GM19468 (cell line): Measurements from ENCODE around the gene KLHL36.
A peak's percentile ranks its signal among the peaks of the same experiment; 100 is the strongest.
"Not testable (repeated sequence)": the region's sequence is repeated elsewhere in the genome, so short reads cannot be mapped to it uniquely, and the experiment has no call there.

Experiments used
- ATAC-seq: cut with Tn5 transposase; IDR thresholded peaks from one replicate; pipeline ENCODE4 v1.9.1; 2021; ENCODE audit warnings: mild to moderate bottlenecking, moderate library complexity, moderate number of reproducible peaks; ENCODE audit not compliant: unreplicated experiment; ENCODE audit errors: extremely low read depth

Gene KLHL36

DNA sequence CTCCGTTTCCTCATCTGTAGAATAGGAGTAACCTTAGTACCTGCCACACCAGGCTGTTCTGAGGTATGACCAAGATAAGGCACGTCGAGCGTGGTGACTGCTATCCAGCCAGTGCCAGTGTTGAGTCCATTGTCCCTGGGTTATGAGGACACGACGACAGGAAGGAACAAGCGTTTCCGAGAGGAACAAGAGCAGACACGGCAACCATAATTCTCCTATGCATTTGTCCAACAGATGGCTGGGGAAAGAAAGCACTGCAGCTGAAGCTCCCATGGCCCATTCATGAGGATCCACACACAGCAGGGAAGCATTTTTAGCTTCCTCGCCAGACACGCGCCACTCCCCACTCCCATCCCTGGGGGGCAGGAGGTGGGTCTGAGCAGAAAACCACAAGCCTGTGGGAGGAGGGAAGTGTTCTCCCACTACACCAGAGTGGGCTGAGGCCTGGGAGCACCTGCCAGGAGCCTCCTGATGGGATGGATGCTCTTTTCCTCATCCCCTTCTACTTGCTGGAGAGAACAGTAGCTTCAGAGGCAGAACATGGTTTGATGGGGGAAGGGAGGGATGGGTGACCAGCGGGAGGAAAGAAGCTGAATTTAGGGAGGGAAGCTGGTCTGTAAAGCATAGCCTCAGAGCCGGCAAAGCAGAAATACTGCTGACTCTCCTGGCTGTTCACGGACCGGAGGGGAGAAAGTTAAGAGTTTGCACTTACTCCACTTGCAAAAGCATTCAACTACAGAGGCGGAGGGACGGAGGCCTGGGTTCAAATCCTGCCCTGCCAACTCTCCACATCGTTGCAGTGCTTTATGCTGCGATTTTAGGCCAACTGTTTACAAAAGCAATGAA, 33.1 kb upstream of the KLHL36 start:
- ATAC-seq, result no peak

DNA sequence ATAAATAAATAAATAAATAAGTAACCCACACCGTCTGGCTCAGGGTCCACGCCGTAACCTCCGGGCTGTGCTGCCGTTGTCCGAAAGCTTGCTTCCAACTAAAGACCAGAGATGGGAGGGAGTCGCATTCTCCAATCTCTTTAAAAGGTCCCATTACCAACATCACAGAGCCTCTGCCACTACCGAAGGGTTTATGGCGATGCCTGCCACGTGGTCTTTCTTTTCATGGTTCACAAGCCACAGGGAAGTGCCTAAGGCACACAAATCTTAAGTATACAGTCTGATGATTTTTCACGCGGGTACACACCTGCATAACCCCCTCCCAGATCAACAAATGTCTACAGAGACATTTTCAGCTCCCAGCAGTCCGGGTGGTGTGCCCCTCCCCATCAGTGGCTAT, 31.8 kb upstream of the KLHL36 start:
- ATAC-seq, result no peak

- ATAC-seq, result no peak
Observed at GRCh38 chr16:84617041-84617790, 31.1 kb upstream of the KLHL36 start.

GRCh38 chr16:84617791-84618580, 30.3 kb upstream of the KLHL36 start, which contains the start of gene COTL1:
Gene COTL1 (minus strand): TSS chr16:84618078. CDS start chr16:84617914, 164 bp downstream.
- ATAC-seq, result peak; percentile 64

GRCh38 chr16:84618581-84619460, 29.5 kb upstream of the KLHL36 start:
- no peak for ATAC-seq

DNA sequence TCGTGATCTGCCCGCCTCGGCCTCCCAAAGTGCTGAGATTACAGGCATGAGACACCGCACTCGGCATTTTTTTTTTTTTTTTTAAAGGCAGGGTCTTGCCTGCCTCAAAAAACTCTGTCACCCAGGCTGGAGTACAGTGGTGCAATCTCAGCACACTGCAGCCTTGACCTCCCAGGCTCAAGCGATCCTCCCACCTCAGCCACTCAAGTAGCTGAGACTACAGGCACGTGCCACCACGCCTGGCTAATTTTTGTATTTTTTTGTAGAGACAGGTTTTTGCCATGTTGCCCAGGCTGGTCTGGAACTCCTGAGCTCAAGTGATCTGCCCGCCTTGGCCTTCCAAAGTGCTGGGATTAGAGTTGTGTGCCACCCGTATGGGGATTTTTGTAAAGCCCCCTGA, 27.4 kb upstream of the KLHL36 start:
- not testable (repeated sequence) for ATAC-seq

DNA sequence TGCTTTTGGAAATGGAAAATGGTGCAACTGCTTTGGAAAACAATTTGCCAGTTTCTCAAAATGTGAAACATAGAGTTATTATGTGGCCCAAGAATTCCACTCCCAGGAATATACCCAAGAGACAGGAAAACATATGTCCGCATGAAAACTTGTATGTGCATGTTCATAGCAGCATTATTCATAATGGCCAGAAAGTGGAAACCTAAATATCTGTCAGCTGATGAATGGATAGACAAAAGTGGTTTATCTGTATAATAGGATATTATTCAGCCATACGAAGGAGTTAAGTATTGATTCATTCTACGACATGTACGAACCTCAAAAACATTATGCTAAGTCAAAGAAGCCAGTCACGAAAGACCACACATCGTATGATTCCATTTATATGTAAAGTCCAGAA, 22.8 kb upstream of the KLHL36 start:
- no peak for ATAC-seq

GRCh38 chr16:84628226-84628731, 20.0 kb upstream of the KLHL36 start:
- ATAC-seq, result no peak

DNA sequence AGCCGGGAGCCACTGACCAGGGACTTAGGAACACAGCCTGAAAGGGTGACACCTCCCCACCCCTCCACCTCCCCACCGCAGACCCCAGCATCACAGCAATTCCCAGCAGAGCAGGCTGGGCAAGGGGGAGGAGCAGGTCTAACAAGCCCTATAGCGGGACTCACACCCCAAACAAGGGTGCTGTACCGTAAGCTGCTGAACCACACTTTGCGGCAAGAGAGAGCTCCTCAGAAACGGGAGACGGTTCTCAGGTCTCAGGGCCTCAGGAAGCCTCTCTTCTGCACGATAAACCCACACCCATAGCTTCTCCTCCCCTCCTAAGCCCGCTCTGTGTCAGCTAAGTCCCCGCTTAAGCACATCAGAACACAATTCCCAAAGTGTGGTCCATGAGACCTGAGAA, 18.7 kb upstream of the KLHL36 start:
- no peak for ATAC-seq

DNA sequence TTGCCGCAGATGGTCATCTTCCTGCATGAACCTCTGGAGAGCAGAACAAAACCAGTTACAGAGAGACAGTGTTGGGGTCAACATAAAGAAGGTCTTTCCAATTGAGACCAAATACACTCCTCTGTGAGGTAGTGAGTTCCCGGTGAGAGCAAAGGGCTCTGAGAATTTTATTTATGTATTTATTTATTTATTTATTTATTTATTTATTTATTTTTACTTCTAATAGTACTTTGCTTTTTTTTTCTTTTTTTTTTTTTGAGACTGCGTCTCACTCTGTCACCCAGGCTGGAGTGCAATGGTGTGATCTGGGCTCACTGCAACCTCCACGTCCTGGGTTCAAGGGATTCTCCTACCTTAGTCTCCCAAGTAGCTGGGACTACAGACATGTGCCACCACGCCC, 18.3 kb upstream of the KLHL36 start:
- no peak for ATAC-seq

GRCh38 chr16:84630446-84631152, 17.7 kb upstream of the KLHL36 start:
- no peak for ATAC-seq

- ATAC-seq, result no peak
Observed at GRCh38 chr16:84631153-84631466, 17.2 kb upstream of the KLHL36 start.

- ATAC-seq, result no peak
Observed at GRCh38 chr16:84631886-84632285, 16.4 kb upstream of the KLHL36 start.

DNA sequence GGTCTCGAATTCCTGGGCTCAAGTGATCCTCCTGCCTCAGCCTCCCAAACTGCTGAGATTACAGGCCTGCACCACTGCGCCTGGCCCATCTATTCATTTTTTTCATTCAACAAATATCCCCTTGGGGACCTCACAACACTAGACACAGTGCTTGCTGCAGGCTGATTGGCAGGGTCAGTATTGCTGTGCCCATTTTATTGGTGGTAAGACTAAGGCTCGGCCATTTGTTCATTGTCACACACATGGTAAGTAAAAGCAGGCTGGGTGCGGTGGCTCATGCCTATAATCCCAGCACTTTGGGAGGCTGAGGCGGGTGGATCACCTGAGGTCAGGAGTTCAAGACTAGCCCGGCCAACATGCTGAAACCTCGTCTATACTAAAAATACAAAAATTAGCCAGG, 15.4 kb upstream of the KLHL36 start:
- ATAC-seq, result not testable (repeated sequence)

- no peak for ATAC-seq
Observed at GRCh38 chr16:84633622-84634021, 14.7 kb upstream of the KLHL36 start.

DNA sequence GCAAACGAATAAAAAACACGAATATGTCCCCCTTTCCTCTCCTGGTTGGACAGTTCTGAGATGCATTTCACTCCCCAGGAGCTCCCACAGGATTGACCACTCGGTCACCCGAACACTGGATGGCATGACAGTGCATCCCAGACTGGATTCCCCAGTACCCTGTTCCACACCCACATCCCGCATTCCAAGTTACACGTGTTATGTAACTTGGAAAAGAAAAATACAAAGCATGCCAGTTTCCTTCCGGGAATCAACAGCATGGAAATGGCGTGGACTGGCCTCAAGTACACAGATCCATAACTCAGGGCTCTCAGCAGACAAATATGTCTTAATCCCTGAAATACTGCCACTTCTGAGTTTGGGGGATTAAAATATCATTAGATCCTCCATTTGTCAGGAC, 12.6 kb upstream of the KLHL36 start:
- ATAC-seq, result no peak

DNA sequence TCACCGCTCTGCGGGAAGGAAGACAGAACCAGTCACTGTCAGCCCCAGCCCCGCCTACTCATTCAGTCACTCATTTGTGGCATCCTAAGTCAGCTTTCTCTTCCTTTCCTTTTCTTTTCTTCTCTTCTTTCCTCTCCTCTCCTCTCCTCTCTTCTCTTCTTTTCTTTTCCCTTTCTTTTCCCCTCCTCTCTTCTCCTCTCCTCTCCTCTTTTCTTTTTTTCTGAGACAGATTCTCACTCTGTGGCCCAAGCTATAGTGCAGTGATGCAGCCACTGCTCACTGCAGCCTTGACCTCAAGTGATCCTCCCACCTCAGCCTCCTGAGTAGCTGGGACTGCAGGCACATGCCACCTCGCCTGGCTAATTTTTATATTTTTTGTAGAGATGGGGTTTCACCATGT, 10.6 kb upstream of the KLHL36 start:
- no peak for ATAC-seq

DNA sequence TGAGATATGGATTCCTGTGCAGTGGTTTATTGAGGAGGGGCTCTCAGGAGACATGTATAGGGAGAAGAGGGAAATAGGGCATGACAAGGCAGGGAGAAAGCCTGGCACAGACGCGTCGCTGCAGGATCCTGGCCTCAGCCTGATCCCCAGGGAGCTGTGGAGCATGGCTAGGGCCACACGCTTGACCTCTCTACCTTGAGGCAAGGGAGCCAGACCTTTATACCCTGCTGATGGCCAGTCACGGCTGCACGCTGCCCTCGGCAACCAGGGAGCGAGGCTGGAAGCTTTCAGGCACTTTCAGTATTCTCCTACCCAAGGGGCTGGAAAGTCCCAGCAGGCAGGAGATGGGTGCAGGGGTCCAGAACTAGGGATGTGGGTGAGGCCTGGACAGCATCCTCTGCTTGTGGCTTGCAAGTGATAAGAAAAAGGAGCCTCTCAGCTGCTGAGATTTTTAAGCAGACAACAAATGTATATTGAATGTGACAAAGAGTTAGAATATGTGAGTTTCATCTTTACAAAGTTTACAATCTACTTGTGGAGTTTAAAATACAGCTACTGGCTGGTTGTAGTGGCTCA, 10.0 kb upstream of the KLHL36 start:
- ATAC-seq, result no peak

DNA sequence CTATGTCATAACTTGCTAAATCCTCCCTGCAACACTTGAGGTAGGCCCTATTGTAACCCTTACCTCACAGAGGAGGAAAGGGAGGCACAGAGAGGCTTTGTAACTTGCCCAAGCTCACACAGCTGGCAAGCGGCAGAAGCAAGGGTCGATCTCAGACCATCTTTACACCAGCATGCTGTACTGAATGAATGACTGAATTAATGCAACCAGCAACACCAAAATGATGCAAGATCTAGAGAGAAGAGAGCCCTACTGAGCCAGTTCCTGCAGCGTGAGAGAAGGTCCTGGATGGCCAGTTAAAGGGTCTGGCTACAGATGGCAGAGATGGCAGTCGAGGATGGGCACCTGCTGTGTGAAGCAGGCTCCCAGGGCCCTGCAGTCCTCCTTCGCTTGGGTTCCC, 8.2 kb upstream of the KLHL36 start:
- ATAC-seq, result no peak
